K562 (cell line): ENCODE measurements around the gene APOBEC3A. TPM values are rescaled to one million over a fixed set of nuclear protein-coding genes. Genes with fewer than 3 reads are reported as not detected.

Experiments used
- ATAC-seq: fragments of 200-7000 bp; cut with Tn5 transposase; 3 replicates; pipeline ENCODE4 v1.9.1; 2020; ENCODE audit warnings: moderate library complexity
- BruUV-seq: library from RNA; stranded (reverse); fragments of 400-500 nt; replicated peaks from 2 replicates; lab custom pipeline; 2021; lab: Mats Ljungman, UMichigan
- CTCF ChIA-PET: fragments of 300-600 bp; formaldehyde crosslinking; extraction: SDS; loops from one replicate; lab custom pipeline; 2021; ENCODE audit warnings: low intra/inter-chr PET ratio; lab: Yijun Ruan, JAX
- POLR2A ChIA-PET: fragments of 300-600, 350-650 bp; sonication (Branson Sonifier 250); formaldehyde crosslinking; extraction: SDS; loops from one replicate; lab custom pipeline; 2021; ENCODE audit warnings: antibody characterized with exemption, inconsistent platforms; lab: Yijun Ruan, JAX
- DNase-seq, 4 experiments: peaks; one replicate each; pipeline versions ENCODE4 v3.0.0 to v3.0.0-alpha.2; 2011 to 2018; ENCODE audit warnings: low spot score in 3 of 4, mixed read lengths in 3 of 4; ENCODE audit errors: extremely low read depth in 1 of 4
- FAIRE-seq: peaks from 2 replicates; lab custom pipeline; 2011; peaks lifted over from hg19 to GRCh38; lab: Jason Lieb, UNC
- H2AFZ ChIP-seq: 2 replicates; pipeline ENCODE4 v1.6.0; 2011; ENCODE audit warnings: low read depth, low read length, control low read depth, inconsistent platforms
- H3K27ac ChIP-seq: fragments of 200-600 bp; 3 replicates; pipeline ENCODE4 v1.8.0; 2011; ENCODE audit warnings: low read depth, mild to moderate bottlenecking, control low read depth, inconsistent platforms, low read length, moderate library complexity, mixed read lengths; ENCODE audit errors: extremely low read depth
- H3K27me3 ChIP-seq, 2 experiments: fragments of 300-600 bp in 1 of 2; 2 replicates in 1 of 2; 3 replicates in 1 of 2; pipeline versions ENCODE4 v1.6.0 to v1.8.0; 2011; ENCODE audit warnings: inconsistent platforms in 2 of 2, low read length in 2 of 2, mild to moderate bottlenecking in 1 of 2, mixed read lengths in 1 of 2, moderate library complexity in 1 of 2; ENCODE audit not compliant: control insufficient read depth in 2 of 2, insufficient read depth in 2 of 2
- H3K36me3 ChIP-seq: fragments of 300-600 bp; 3 replicates; pipeline ENCODE4 v1.8.0; 2011; ENCODE audit warnings: mild to moderate bottlenecking, low read length, inconsistent platforms; ENCODE audit not compliant: control insufficient read depth, insufficient read depth
- H3K4me1 ChIP-seq, 2 experiments: fragments of 200-600 bp in 1 of 2; replicated peaks in 1 of 2; 2 replicates in 1 of 2; 3 replicates in 1 of 2; pipeline versions ENCODE4 v1.5.1 to v1.8.0; 2011; ENCODE audit warnings: inconsistent platforms in 2 of 2, low read length in 2 of 2, mild to moderate bottlenecking in 1 of 2, mixed read lengths in 1 of 2, moderate library complexity in 1 of 2; ENCODE audit not compliant: control insufficient read depth in 2 of 2, insufficient read depth in 2 of 2
- H3K4me2 ChIP-seq: 2 replicates; pipeline ENCODE4 v1.6.1; 2011; ENCODE audit warnings: low read length, control low read depth, inconsistent platforms, mixed read lengths; ENCODE audit not compliant: insufficient read depth
- H3K4me3 ChIP-seq: fragments of 200-600 bp; sonication (generic), shearing (Covaris generic); 2 replicates; pipeline ENCODE4 v1.5.1; 2016; ENCODE audit warnings: control low read depth, inconsistent platforms
- H3K79me2 ChIP-seq: fragments of 200-600 bp; 3 replicates; pipeline ENCODE4 v1.8.0; 2011; ENCODE audit warnings: low read length, inconsistent platforms; ENCODE audit not compliant: control insufficient read depth, insufficient read depth
- H3K9ac ChIP-seq, 2 experiments: 2 replicates each; pipeline versions ENCODE4 v1.6.0 to v1.6.1; 2011; ENCODE audit warnings: low read depth in 2 of 2, low read length in 2 of 2, control low read depth in 1 of 2, inconsistent platforms in 1 of 2, mild to moderate bottlenecking in 1 of 2, mixed read lengths in 1 of 2; ENCODE audit not compliant: insufficient read depth in 1 of 2
- H3K9me1 ChIP-seq: one replicate; pipeline ENCODE4 v1.6.0; 2011; ENCODE audit warnings: inconsistent platforms, mild to moderate bottlenecking, low read length, moderate library complexity; ENCODE audit not compliant: control insufficient read depth, insufficient read depth
- H3K9me3 ChIP-seq: replicated peaks from 2 replicates; pipeline ENCODE4 v1.5.1; 2011; ENCODE audit warnings: low read depth, low read length, inconsistent platforms; ENCODE audit not compliant: control insufficient read depth, insufficient read depth
- H4K20me1 ChIP-seq: replicated peaks from 2 replicates; pipeline ENCODE4 v1.6.1; 2011; ENCODE audit warnings: low read length, inconsistent platforms, mixed read lengths; ENCODE audit not compliant: control insufficient read depth, insufficient read depth
- CBX2 ChIP-seq: fragments of 200-600 bp; sonication (generic); IDR thresholded peaks from one replicate; pipeline ENCODE4 v1.6.1; 2012; ENCODE audit warnings: mild to moderate bottlenecking, low read length, inconsistent platforms; ENCODE audit not compliant: insufficient read depth, poor library complexity, severe bottlenecking
- CREB1 ChIP-seq, 2 experiments: sonication (generic) in 1 of 2; formaldehyde crosslinking in 1 of 2; IDR thresholded peaks; 2 replicates each; pipeline versions ENCODE4 v1.6.1 to v1.8.0; 2012 to 2022; ENCODE audit warnings: inconsistent platforms in 1 of 2, mild to moderate bottlenecking in 1 of 2, missing genetic modification reagents in 1 of 2, moderate library complexity in 1 of 2
- IFI16 ChIP-seq: fragments of 250-450 bp; sonication (Bioruptor Pico); IDR thresholded peaks from 2 replicates; pipeline ENCODE4 v2.1.2; 2022; ENCODE audit warnings: mild to moderate bottlenecking, inconsistent platforms
- JUNB ChIP-seq: fragments of 450-650 bp; formaldehyde crosslinking; conservative IDR thresholded peaks from 2 replicates; pipeline ENCODE4 v1.4.0; 2020; ENCODE audit warnings: mild to moderate bottlenecking
- MCM7 ChIP-seq, 2 experiments: fragments of 450-650 bp; IDR thresholded peaks; 2 replicates each; pipeline ENCODE4 v1.6.1; 2016 to 2018
- NCOA1 ChIP-seq: fragments of 450-650 bp; IDR thresholded peaks from 2 replicates; pipeline ENCODE4 v1.6.1; 2016; ENCODE audit warnings: low read depth
- NFIC ChIP-seq: fragments of 450-650 bp; IDR thresholded peaks from 2 replicates; pipeline ENCODE4 v1.6.1; 2017; ENCODE audit warnings: mild to moderate bottlenecking, inconsistent platforms
- NR2C1 ChIP-seq, 2 experiments: fragments of 450-650 bp; IDR thresholded peaks; 2 replicates each; pipeline ENCODE4 v1.6.1; 2017; ENCODE audit warnings: mild to moderate bottlenecking in 2 of 2, antibody characterized with exemption in 1 of 2, inconsistent platforms in 1 of 2, missing compliant biosample characterization in 1 of 2, missing genetic modification characterization in 1 of 2
- POLR2H ChIP-seq: IDR thresholded peaks from 2 replicates; pipeline ENCODE4 v1.6.1; 2016; ENCODE audit warnings: missing genetic modification characterization, low read depth, mild to moderate bottlenecking, control low read depth, missing compliant biosample characterization, moderate library complexity
- ZNF282 ChIP-seq: sonication (generic); formaldehyde crosslinking; IDR thresholded peaks from 2 replicates; pipeline ENCODE4 v1.8.1; 2023; ENCODE audit warnings: missing genetic modification reagents
- WGBS: fragments of 100-300 bp; shearing (Covaris generic); methylation state at CpG from one replicate; pipeline ENCODE4 v1.1.6; 2016; ENCODE audit warnings: low coverage, mixed read lengths; ENCODE audit not compliant: insufficient coverage; ENCODE audit errors: missing lambda C conversion rate; 5-methylcytosine and 5-hydroxymethylcytosine counted together
- in situ Hi-C: fragments of 300-500 bp; cut with MboI; formaldehyde crosslinking; loops from 4 replicates; pipeline ENCODE4 v1.15.0; 2018; ENCODE audit warnings: inconsistent platforms, mixed read lengths
- intact Hi-C: fragments of 100-400 bp; cut with micrococcal nuclease; formaldehyde crosslinking; loops from 2 replicates; pipeline ENCODE4 v1.14.2; 2022
- polyA plus RNA-seq, 8 experiments: library from polyadenylated mRNA; depleted of rRNA in 4 of 8; stranded (reverse) in 5 of 8; unstranded in 3 of 8; fragments of >200 nt; fragmentation: Nextera tagmentation in 2 of 8; fragmentation: Illumina TruSeq in 1 of 8; extraction: Ambion mirVana in 2 of 8; extraction: Trizol in 1 of 8; gene quantifications; 2 replicates each; pipeline versions ENCODE4 v1.2.1 to v1.2.3, GENCODE V29; 2011 to 2014; ENCODE audit warnings: inconsistent platforms in 1 of 8, missing spikeins in 1 of 8
- total RNA-seq, 7 experiments: library from RNA; depleted of rRNA in 6 of 7; stranded (reverse); fragments of >200 nt in 6 of 7; fragmentation: Illumina TruSeq in 2 of 7; extraction: Trizol in 2 of 7; gene quantifications; 2 replicates each; pipeline versions ENCODE4 v1.2.1 to v1.2.3, GENCODE V29; 2011 to 2021; ENCODE audit warnings: low replicate concordance in 1 of 7
- TF ChIP-seq, protein P1 (sequence below): fragments of 250-450 bp; sonication (Bioruptor Pico); IDR thresholded peaks from 2 replicates; pipeline ENCODE4 v1.4.0; 2020
- TF ChIP-seq, protein P2 (sequence below): sonication (generic); formaldehyde crosslinking; IDR thresholded peaks from 2 replicates; pipeline ENCODE4 v1.8.0; 2022; ENCODE audit warnings: missing genetic modification reagents, mild to moderate bottlenecking, borderline replicate concordance
- TF ChIP-seq, protein P3 (sequence below): fragments of 450-650 bp; IDR thresholded peaks from 2 replicates; pipeline ENCODE4 v1.6.1; 2016

The APOBEC3A gene
- total and polyA plus RNA-seq, 9 of the 15 experiments (the other 6 are each of a cell fraction or from before 2014, with no cell fraction given): 0.04 TPM; not detected in 8

DNA sequence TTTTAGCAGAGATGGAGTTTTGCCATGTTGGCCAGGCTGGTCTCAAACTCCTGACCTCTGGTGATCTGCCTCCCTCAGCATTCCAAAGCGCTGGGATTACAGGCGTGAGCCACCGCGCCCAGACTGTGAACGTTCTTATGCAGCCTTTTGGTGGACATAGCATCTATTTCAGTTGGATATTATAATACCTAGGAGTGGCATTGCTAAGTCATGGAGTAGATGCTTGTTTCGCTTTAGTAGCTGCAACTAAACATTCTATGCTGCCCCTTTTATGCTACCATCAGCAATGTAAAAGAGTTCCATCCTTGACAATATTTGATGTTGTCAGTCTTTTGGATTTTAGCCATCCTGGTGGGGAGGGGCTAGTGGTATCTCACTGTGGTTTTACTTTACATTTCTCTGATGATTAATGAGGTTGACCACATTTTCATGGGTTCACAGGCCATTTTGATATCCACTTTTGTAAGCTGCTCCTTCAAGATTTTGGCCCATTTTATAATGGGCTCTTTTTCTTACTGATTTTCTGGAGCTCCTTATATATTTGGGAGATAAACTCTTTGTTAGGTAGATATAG, 16.5 kb upstream of the APOBEC3A start:
- no peaks in the 10 kb centered on the region for H3K9me3 ChIP-seq
- in situ Hi-C loops (no loop called here), intact Hi-C loops (no loop called here)
- no peak overlapping the region for H2AFZ ChIP-seq
- H3K4me3 ChIP-seq: no peak overlapping the region
- no peak overlapping the region for H3K9ac ChIP-seq
- H3K4me1 ChIP-seq: no peaks in the 10 kb centered on the region; a peak in 2 of 5 replicates
- no peaks in the 10 kb centered on the region for H4K20me1 ChIP-seq
- CTCF ChIA-PET: no interaction called here
- ATAC-seq (no peak), DNase-seq (no peak), FAIRE-seq (no peak)
- no TSS peak for BruUV-seq
- peaks cover 6 to 50% of the 10 kb centered on the region in 2 experiments; a peak in 4 of 5 replicates for H3K27me3 ChIP-seq
- H3K9me1 ChIP-seq: no peaks in the 10 kb centered on the region
- H3K27ac ChIP-seq: no peak overlapping the region
- H3K4me2 ChIP-seq: no peak overlapping the region
- 18% methylated on average over 5 of the region's 6 CpGs for WGBS
- POLR2A ChIA-PET: no interaction called here
- no peaks in the 10 kb centered on the region for H3K79me2 ChIP-seq
- no peaks in the 10 kb centered on the region for H3K36me3 ChIP-seq
- TF ChIP-seq CBX2: no peak
- no peak for TF ChIP-seq JUNB (CRISPR knock-in tag)
- TF ChIP-seq, protein P1, sequence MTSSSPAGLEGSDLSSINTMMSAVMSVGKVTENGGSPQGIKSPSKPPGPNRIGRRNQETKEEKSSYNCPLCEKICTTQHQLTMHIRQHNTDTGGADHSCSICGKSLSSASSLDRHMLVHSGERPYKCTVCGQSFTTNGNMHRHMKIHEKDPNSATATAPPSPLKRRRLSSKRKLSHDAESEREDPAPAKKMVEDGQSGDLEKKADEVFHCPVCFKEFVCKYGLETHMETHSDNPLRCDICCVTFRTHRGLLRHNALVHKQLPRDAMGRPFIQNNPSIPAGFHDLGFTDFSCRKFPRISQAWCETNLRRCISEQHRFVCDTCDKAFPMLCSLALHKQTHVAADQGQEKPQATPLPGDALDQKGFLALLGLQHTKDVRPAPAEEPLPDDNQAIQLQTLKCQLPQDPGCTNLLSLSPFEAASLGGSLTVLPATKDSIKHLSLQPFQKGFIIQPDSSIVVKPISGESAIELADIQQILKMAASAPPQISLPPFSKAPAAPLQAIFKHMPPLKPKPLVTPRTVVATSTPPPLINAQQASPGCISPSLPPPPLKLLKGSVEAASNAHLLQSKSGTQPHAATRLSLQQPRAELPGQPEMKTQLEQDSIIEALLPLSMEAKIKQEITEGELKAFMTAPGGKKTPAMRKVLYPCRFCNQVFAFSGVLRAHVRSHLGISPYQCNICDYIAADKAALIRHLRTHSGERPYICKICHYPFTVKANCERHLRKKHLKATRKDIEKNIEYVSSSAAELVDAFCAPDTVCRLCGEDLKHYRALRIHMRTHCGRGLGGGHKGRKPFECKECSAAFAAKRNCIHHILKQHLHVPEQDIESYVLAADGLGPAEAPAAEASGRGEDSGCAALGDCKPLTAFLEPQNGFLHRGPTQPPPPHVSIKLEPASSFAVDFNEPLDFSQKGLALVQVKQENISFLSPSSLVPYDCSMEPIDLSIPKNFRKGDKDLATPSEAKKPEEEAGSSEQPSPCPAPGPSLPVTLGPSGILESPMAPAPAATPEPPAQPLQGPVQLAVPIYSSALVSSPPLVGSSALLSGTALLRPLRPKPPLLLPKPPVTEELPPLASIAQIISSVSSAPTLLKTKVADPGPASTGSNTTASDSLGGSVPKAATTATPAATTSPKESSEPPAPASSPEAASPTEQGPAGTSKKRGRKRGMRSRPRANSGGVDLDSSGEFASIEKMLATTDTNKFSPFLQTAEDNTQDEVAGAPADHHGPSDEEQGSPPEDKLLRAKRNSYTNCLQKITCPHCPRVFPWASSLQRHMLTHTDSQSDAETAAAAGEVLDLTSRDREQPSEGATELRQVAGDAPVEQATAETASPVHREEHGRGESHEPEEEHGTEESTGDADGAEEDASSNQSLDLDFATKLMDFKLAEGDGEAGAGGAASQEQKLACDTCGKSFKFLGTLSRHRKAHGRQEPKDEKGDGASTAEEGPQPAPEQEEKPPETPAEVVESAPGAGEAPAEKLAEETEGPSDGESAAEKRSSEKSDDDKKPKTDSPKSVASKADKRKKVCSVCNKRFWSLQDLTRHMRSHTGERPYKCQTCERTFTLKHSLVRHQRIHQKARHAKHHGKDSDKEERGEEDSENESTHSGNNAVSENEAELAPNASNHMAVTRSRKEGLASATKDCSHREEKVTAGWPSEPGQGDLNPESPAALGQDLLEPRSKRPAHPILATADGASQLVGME: no peak
- 0 out of 2 replicates have a peak, but pooled peaks have one; percentile 11 for TF ChIP-seq NFIC
- TF ChIP-seq NCOA1: no peak
- TF ChIP-seq NR2C1 (IDR thresholded peaks at IDR 0.05): no peak
- no peak for TF ChIP-seq NR2C1 (tag; IDR thresholded peaks at IDR 0.05)
- TF ChIP-seq, protein P2, sequence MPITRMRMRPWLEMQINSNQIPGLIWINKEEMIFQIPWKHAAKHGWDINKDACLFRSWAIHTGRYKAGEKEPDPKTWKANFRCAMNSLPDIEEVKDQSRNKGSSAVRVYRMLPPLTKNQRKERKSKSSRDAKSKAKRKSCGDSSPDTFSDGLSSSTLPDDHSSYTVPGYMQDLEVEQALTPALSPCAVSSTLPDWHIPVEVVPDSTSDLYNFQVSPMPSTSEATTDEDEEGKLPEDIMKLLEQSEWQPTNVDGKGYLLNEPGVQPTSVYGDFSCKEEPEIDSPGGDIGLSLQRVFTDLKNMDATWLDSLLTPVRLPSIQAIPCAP: no peak
- no peak for TF ChIP-seq MCM7 (IDR thresholded peaks at IDR 0.05)
- TF ChIP-seq, protein P3, sequence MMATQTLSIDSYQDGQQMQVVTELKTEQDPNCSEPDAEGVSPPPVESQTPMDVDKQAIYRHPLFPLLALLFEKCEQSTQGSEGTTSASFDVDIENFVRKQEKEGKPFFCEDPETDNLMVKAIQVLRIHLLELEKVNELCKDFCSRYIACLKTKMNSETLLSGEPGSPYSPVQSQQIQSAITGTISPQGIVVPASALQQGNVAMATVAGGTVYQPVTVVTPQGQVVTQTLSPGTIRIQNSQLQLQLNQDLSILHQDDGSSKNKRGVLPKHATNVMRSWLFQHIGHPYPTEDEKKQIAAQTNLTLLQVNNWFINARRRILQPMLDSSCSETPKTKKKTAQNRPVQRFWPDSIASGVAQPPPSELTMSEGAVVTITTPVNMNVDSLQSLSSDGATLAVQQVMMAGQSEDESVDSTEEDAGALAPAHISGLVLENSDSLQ: 0 out of 2 replicates have a peak, but pooled peaks have one; percentile 9
- no peak for TF ChIP-seq ZNF282
- no peak for TF ChIP-seq CREB1 (IDR thresholded peaks at IDR 0.05)
- no peak for TF ChIP-seq CREB1 (CRISPR knock-in tag; IDR thresholded peaks at IDR 0.05)
- TF ChIP-seq POLR2H: no peak
- no peak for TF ChIP-seq IFI16
